H9 (cell line): ENCODE measurements around the gene SELENOS. TPM values are rescaled to one million over a fixed set of nuclear protein-coding genes. Genes with fewer than 3 reads are reported as not detected.

Source experiments
- DNase-seq: peaks from one replicate; pipeline ENCODE4 v3.0.0-alpha.2; 2017
- H2AFZ ChIP-seq: one replicate; pipeline ENCODE4 v1.6.1; 2013; ENCODE audit warnings: mild to moderate bottlenecking, low read length, control low read depth, moderate library complexity
- H2AK5ac ChIP-seq: 2 replicates; pipeline ENCODE4 v1.6.1; 2013; ENCODE audit warnings: low read length, control low read depth, mixed read lengths; ENCODE audit not compliant: insufficient read length
- H2BK120ac ChIP-seq: one replicate; pipeline ENCODE4 v1.6.1; 2013; ENCODE audit warnings: low read depth, mild to moderate bottlenecking, low read length, control low read depth, inconsistent platforms; ENCODE audit not compliant: poor library complexity, severe bottlenecking
- H2BK12ac ChIP-seq: 2 replicates; pipeline ENCODE4 v1.6.1; 2013; ENCODE audit warnings: low read length, control low read depth, mixed read lengths, low read depth; ENCODE audit not compliant: insufficient read length
- H2BK15ac ChIP-seq: 2 replicates; pipeline ENCODE4 v1.6.1; 2013; ENCODE audit warnings: low read depth, low read length, control low read depth
- H2BK20ac ChIP-seq: one replicate; pipeline ENCODE4 v1.6.1; 2013; ENCODE audit warnings: low read depth, mild to moderate bottlenecking, low read length, control low read depth, inconsistent platforms; ENCODE audit not compliant: poor library complexity, severe bottlenecking
- H2BK5ac ChIP-seq: 2 replicates; pipeline ENCODE4 v1.6.1; 2013; ENCODE audit warnings: low read length, control low read depth, mixed read lengths; ENCODE audit not compliant: insufficient read length
- H3K14ac ChIP-seq: 2 replicates; pipeline ENCODE4 v1.6.1; 2013; ENCODE audit warnings: low read length, control low read depth; ENCODE audit not compliant: insufficient read depth
- H3K18ac ChIP-seq: 2 replicates; pipeline ENCODE4 v1.6.1; 2013; ENCODE audit warnings: low read depth, mild to moderate bottlenecking, mixed read lengths, low read length, control low read depth; ENCODE audit not compliant: insufficient read length
- H3K23ac ChIP-seq: 2 replicates; pipeline ENCODE4 v1.6.1; 2013; ENCODE audit warnings: low read length, control low read depth, mixed read lengths, low read depth; ENCODE audit not compliant: insufficient read length
- H3K23me2 ChIP-seq: 2 replicates; pipeline ENCODE4 v1.6.1; 2013; ENCODE audit warnings: low read depth, mild to moderate bottlenecking, mixed read lengths, low read length, control low read depth; ENCODE audit not compliant: insufficient read length, poor library complexity, severe bottlenecking
- H3K27ac ChIP-seq: 2 replicates; pipeline ENCODE4 v1.5.1; 2013; ENCODE audit warnings: low read length, control low read depth, mixed read lengths, low read depth; ENCODE audit not compliant: insufficient read length
- H3K27me3 ChIP-seq: 2 replicates; pipeline ENCODE4 v1.6.1; 2013; ENCODE audit warnings: low read length, control low read depth, inconsistent platforms; ENCODE audit not compliant: insufficient read depth
- H3K4ac ChIP-seq: 2 replicates; pipeline ENCODE4 v1.6.1; 2013; ENCODE audit warnings: low read depth, mild to moderate bottlenecking, control low read depth, inconsistent platforms, low read length, moderate library complexity
- H3K4me1 ChIP-seq: 2 replicates; pipeline ENCODE4 v1.6.1; 2013; ENCODE audit warnings: low read length, control low read depth, inconsistent platforms; ENCODE audit not compliant: insufficient read depth
- H3K4me2 ChIP-seq: 2 replicates; pipeline ENCODE4 v1.6.1; 2013; ENCODE audit warnings: low read length, control low read depth, mixed read lengths; ENCODE audit not compliant: insufficient read length, insufficient read depth
- H3K56ac ChIP-seq: 2 replicates; pipeline ENCODE4 v1.6.1; 2013; ENCODE audit warnings: low read depth, mild to moderate bottlenecking, mixed read lengths, low read length, control low read depth; ENCODE audit not compliant: insufficient read length
- H3K79me1 ChIP-seq: 2 replicates; pipeline ENCODE4 v1.6.1; 2013; ENCODE audit warnings: low read depth, mild to moderate bottlenecking, moderate library complexity, low read length, control low read depth, inconsistent platforms; ENCODE audit not compliant: insufficient read depth, poor library complexity, severe bottlenecking
- H3K79me2 ChIP-seq: 2 replicates; pipeline ENCODE4 v1.6.1; 2013; ENCODE audit warnings: low read length, control low read depth, inconsistent platforms; ENCODE audit not compliant: insufficient read depth
- H3K9ac ChIP-seq: 2 replicates; pipeline ENCODE4 v1.6.1; 2013; ENCODE audit warnings: low read length, control low read depth, mixed read lengths; ENCODE audit not compliant: insufficient read length; ENCODE audit errors: extremely low read depth
- H3K9me3 ChIP-seq: one replicate; pipeline ENCODE4 v1.6.1; 2013; ENCODE audit warnings: low read depth, low read length, inconsistent platforms; ENCODE audit not compliant: control insufficient read depth
- H3T11ph ChIP-seq: one replicate; pipeline ENCODE4 v1.6.1; 2013; ENCODE audit warnings: mild to moderate bottlenecking, low read length, control low read depth, inconsistent platforms
- H4K20me1 ChIP-seq: one replicate; pipeline ENCODE4 v1.6.1; 2013; ENCODE audit not compliant: control insufficient read depth, insufficient read length, insufficient read depth
- H4K5ac ChIP-seq: 2 replicates; pipeline ENCODE4 v1.6.1; 2013; ENCODE audit warnings: low read depth, mild to moderate bottlenecking, mixed read lengths, low read length, control low read depth; ENCODE audit not compliant: insufficient read length
- H4K8ac ChIP-seq: replicated peaks from 2 replicates; pipeline ENCODE4 v1.6.1; 2013; ENCODE audit warnings: low read length, control low read depth, mixed read lengths, low read depth; ENCODE audit not compliant: insufficient read length
- H4K91ac ChIP-seq: 2 replicates; pipeline ENCODE4 v1.6.1; 2013; ENCODE audit warnings: low read depth, mild to moderate bottlenecking, moderate library complexity, mixed read lengths, low read length, control low read depth; ENCODE audit not compliant: insufficient read length
- H3K27ac Mint-ChIP-seq, 3 experiments: 2 replicates in 2 of 3; 3 replicates in 1 of 3; pipeline ENCODE4 v1.8.0; 2020 to 2021; ENCODE audit warnings: mixed read lengths in 3 of 3, mild to moderate bottlenecking in 1 of 3, moderate library complexity in 1 of 3
- H3K27me3 Mint-ChIP-seq: 2 replicates; pipeline ENCODE4 v1.8.0; 2021; ENCODE audit warnings: low read depth, mild to moderate bottlenecking, moderate library complexity, mixed read lengths
- H3K36me3 Mint-ChIP-seq, 3 experiments: 2 replicates in 2 of 3; 3 replicates in 1 of 3; pipeline ENCODE4 v1.8.0; 2020 to 2021; ENCODE audit warnings: low read depth in 3 of 3, mixed read lengths in 3 of 3; ENCODE audit not compliant: insufficient read depth in 1 of 3
- H3K4me1 Mint-ChIP-seq, 2 experiments: 2 replicates each; pipeline ENCODE4 v1.8.0; 2020; ENCODE audit warnings: mixed read lengths in 2 of 2
- H3K4me3 Mint-ChIP-seq, 2 experiments: 2 replicates in 1 of 2; 3 replicates in 1 of 2; pipeline ENCODE4 v1.8.0; 2020 to 2021; ENCODE audit warnings: mild to moderate bottlenecking in 2 of 2, mixed read lengths in 2 of 2, moderate library complexity in 1 of 2
- H3K9me3 Mint-ChIP-seq, 2 experiments: 2 replicates in 1 of 2; 3 replicates in 1 of 2; pipeline ENCODE4 v1.8.0; 2020; ENCODE audit warnings: mild to moderate bottlenecking in 2 of 2, mixed read lengths in 2 of 2, moderate library complexity in 1 of 2
- CTCF ChIP-seq: fragments of 200-600 bp; sonication (generic); conservative IDR thresholded peaks from 3 replicates; pipeline ENCODE4 v1.8.0; 2021; ENCODE audit warnings: antibody characterized with exemption, mild to moderate bottlenecking
- WGBS: extraction: QIAGEN DNeasy Blood & Tissue Kit; methylation state at CpG from one replicate; pipeline ENCODE4 v1.1.7; 2013; ENCODE audit warnings: missing lambda C conversion rate, low lambda C conversion rate, mixed read lengths; ENCODE audit not compliant: insufficient read length; ENCODE audit errors: extremely low coverage; 5-methylcytosine and 5-hydroxymethylcytosine counted together
- total RNA-seq: library from RNA; stranded (reverse); gene quantifications from 2 replicates; pipeline ENCODE4 v1.2.1, GENCODE V29; 2021

Gene SELENOS
- total RNA-seq, 1 experiment from 2014 or later: 57.7 TPM

GRCh38 chr15:101275018-101275417, 2.3 kb downstream of the SELENOS start:
- no peak overlapping the region for H2BK5ac ChIP-seq
- Mint-ChIP-seq H3K4me3 (no peak overlapping the region), H3K4me1 (peaks cover 2 to 7% of the 10 kb centered on the region in 2 experiments), H3K9me3 (no peaks in the 10 kb centered on the region), H3K36me3 (peaks cover 33 to 64% (median 55%) of the 10 kb centered on the region in 3 experiments; a peak in 6 of 7 replicates), H3K27ac (no peak overlapping the region), H3K27me3 (no peaks in the 10 kb centered on the region)
- no peaks in the 10 kb centered on the region; the same call in 1 of the 2 replicates for H3K79me2 ChIP-seq
- H3K23me2 ChIP-seq: peaks cover 11% of the 10 kb centered on the region
- H3K23ac ChIP-seq: no peak overlapping the region
- no peaks in the 10 kb centered on the region for H4K20me1 ChIP-seq
- H4K8ac ChIP-seq: no peak overlapping the region
- H3K27me3 ChIP-seq: no peaks in the 10 kb centered on the region
- H3K14ac ChIP-seq: no peak overlapping the region
- no peak for DNase-seq
- WGBS: no CpG with 5 or more reads among the region's 5 CpGs
- no peak overlapping the region for H3K18ac ChIP-seq
- H3K4ac ChIP-seq: no peak overlapping the region
- H3K9me3 ChIP-seq: no peaks in the 10 kb centered on the region
- H4K5ac ChIP-seq: no peak overlapping the region
- no peak overlapping the region for H2AFZ ChIP-seq
- H3K4me1 ChIP-seq: no peaks in the 10 kb centered on the region
- H3K79me1 ChIP-seq: no peaks in the 10 kb centered on the region
- H3K4me2 ChIP-seq: no peak overlapping the region
- no peak overlapping the region for H3K9ac ChIP-seq
- no peak for TF ChIP-seq CTCF
- H2AK5ac ChIP-seq: no peak overlapping the region
- H2BK120ac ChIP-seq: no peak overlapping the region
- H2BK20ac ChIP-seq: no peak overlapping the region
- H2BK12ac ChIP-seq: no peak overlapping the region
- no peak overlapping the region for H3K27ac ChIP-seq
- no peak overlapping the region for H4K91ac ChIP-seq
- no peak overlapping the region for H2BK15ac ChIP-seq
- H3K56ac ChIP-seq: no peak overlapping the region
- no peak overlapping the region for H3T11ph ChIP-seq
